ENCODE data around the gene MCF2L.

MCF2L gene

GRCh38 chr13:112947796-112948195 is 21.2 kb upstream of the MCF2L start:
- in situ Hi-C loops (cut with MboI; ENCODE audit: low sequenced_read_pairs, unreplicated experiment): loop anchor here (25.0 kb wide), 1 partner anchor 440 kb away; no protein-coding TSS in a partner anchor
- TF ChIP-seq, protein P1, sequence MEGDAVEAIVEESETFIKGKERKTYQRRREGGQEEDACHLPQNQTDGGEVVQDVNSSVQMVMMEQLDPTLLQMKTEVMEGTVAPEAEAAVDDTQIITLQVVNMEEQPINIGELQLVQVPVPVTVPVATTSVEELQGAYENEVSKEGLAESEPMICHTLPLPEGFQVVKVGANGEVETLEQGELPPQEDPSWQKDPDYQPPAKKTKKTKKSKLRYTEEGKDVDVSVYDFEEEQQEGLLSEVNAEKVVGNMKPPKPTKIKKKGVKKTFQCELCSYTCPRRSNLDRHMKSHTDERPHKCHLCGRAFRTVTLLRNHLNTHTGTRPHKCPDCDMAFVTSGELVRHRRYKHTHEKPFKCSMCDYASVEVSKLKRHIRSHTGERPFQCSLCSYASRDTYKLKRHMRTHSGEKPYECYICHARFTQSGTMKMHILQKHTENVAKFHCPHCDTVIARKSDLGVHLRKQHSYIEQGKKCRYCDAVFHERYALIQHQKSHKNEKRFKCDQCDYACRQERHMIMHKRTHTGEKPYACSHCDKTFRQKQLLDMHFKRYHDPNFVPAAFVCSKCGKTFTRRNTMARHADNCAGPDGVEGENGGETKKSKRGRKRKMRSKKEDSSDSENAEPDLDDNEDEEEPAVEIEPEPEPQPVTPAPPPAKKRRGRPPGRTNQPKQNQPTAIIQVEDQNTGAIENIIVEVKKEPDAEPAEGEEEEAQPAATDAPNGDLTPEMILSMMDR (IDR thresholded peaks at IDR 0.05; ENCODE audit: borderline replicate concordance, control extremely low read depth, extremely low read depth, insufficient read depth, missing control alignments): no peak
- no peak for DNase-seq (ENCODE audit: low spot score)

DNA sequence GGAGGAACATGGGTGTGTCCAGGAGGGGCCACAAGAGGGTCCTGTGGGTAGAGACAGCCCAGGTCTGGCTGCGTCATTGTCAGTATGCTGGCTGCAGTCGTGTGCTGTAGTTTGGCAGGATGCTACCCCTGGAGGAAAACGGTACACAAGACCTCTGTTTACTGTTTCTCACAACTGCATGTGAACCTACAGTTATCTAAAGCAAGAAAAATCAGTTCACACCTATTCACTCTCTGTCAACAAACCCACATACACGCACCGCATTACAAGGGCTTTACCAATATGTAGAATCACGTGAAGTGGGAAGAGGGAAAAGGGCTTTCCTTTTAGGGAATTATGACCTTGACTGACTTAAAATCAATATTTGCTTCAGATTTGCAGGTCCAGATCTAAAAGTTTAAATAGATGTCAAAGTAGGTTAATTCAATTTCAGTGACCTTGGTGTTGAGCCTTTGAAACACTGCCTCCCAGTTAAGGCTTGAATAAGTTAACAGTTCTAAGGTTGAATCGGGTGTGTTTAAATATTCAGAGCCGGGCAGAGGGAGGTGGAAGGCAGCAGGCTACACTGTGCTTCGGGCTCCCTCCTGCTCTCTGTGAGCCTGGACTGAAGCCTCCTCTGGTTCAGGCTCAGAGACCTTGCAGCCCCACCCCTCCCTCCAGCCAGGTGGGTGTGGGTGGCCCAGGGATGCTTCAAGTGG is 17.2 kb upstream of the MCF2L start:
- in situ Hi-C loops (cut with MboI; ENCODE audit: low sequenced_read_pairs, unreplicated experiment): no loop called here
- DNase-seq (ENCODE audit: low spot score): no peak
- TF ChIP-seq, protein P1 (IDR thresholded peaks at IDR 0.05; ENCODE audit: borderline replicate concordance, control extremely low read depth, extremely low read depth, insufficient read depth, missing control alignments): no peak

GRCh38 chr13:112952759-112953551 is 16.1 kb upstream of the MCF2L start:
- DNase-seq (ENCODE audit: low spot score): no peak
- TF ChIP-seq, protein P1 (IDR thresholded peaks at IDR 0.05; ENCODE audit: borderline replicate concordance, control extremely low read depth, extremely low read depth, insufficient read depth, missing control alignments): no peak
- in situ Hi-C loops (cut with MboI; ENCODE audit: low sequenced_read_pairs, unreplicated experiment): no loop called here

- in situ Hi-C loops (cut with MboI; ENCODE audit: low sequenced_read_pairs, unreplicated experiment): no loop called here
- TF ChIP-seq, protein P1 (IDR thresholded peaks at IDR 0.05; ENCODE audit: borderline replicate concordance, control extremely low read depth, extremely low read depth, insufficient read depth, missing control alignments): no peak
- DNase-seq (ENCODE audit: low spot score): no peak
These were observed 15.2 kb upstream of the MCF2L start for GRCh38 chr13:112953591-112954487.

- TF ChIP-seq, protein P1 (IDR thresholded peaks at IDR 0.05; ENCODE audit: borderline replicate concordance, control extremely low read depth, extremely low read depth, insufficient read depth, missing control alignments): no peak
- no peak for DNase-seq (ENCODE audit: low spot score)
- in situ Hi-C loops (cut with MboI; ENCODE audit: low sequenced_read_pairs, unreplicated experiment): no loop called here
These were observed 14.3 kb upstream of the MCF2L start for GRCh38 chr13:112954488-112955270.
